ENCODE results near the gene SLIRP. TPM values are rescaled to one million over a fixed set of nuclear protein-coding genes. Genes with fewer than 3 reads are reported as not detected.

The SLIRP gene
- total and polyA plus RNA-seq, 5 donors from 2014 or later, result 34.0 to 330 (median 293) TPM

GRCh38 chr14:77714926-77715325, 7.0 kb downstream of the SLIRP start:
- Histone ChIP-seq H3K4me1 (ENCODE audit: control insufficient read depth, insufficient read depth, low read length, poor library complexity, severe bottlenecking) (peaks cover 2% of the 10 kb centered on the region), H3K27me3 (ENCODE audit: control insufficient read depth, insufficient read depth, low read length) (no peaks in the 10 kb centered on the region), H3K27ac (ENCODE audit: insufficient read depth, low read length, poor library complexity, severe bottlenecking) (no peak overlapping the region), H3K9me3 (ENCODE audit: control insufficient read depth in 2 of 2, low read length in 2 of 2) (no peaks in the 10 kb centered on the region), H3K4me3 (ENCODE audit: low read depth, low read length) (no peak overlapping the region), H3K36me3 (ENCODE audit: control insufficient read depth, insufficient read depth, low read length) (peaks cover 88% of the 10 kb centered on the region)
- Mint-ChIP-seq H3K9me3 (no peaks in the 10 kb centered on the region), H3K4me3 (no peak overlapping the region), H3K27me3 (no peaks in the 10 kb centered on the region), H3K36me3 (peaks cover 35% of the 10 kb centered on the region), H3K27ac (peak overlapping the region in 2 of 3 donors; percentile 6 to 12), H3K4me1 (peaks cover 7 to 22% (median 16%) of the 10 kb centered on the region in 4 donors)
- no peak for DNase-seq
- no peak for ATAC-seq (ENCODE audit: low read depth in 2 of 2)

GRCh38 chr14:77717608-77718305, 9.9 kb downstream of the SLIRP start:
- Histone ChIP-seq H3K27me3 (ENCODE audit: control insufficient read depth, insufficient read depth, low read length) (no peaks in the 10 kb centered on the region), H3K9me3 (ENCODE audit: control insufficient read depth in 2 of 2, low read length in 2 of 2) (no peaks in the 10 kb centered on the region), H3K27ac (ENCODE audit: insufficient read depth, low read length, poor library complexity, severe bottlenecking) (no peak overlapping the region), H3K4me3 (ENCODE audit: low read depth, low read length) (no peak overlapping the region), H3K4me1 (ENCODE audit: control insufficient read depth, insufficient read depth, low read length, poor library complexity, severe bottlenecking) (no peaks in the 10 kb centered on the region), H3K36me3 (ENCODE audit: control insufficient read depth, insufficient read depth, low read length) (peaks cover 91% of the 10 kb centered on the region)
- DNase-seq, result no peak
- Mint-ChIP-seq H3K36me3 (peaks cover 49% of the 10 kb centered on the region), H3K27ac (peak overlapping the region in 1 of 3 donors; percentile 67), H3K27me3 (no peaks in the 10 kb centered on the region), H3K9me3 (no peaks in the 10 kb centered on the region), H3K4me1 (peaks cover 0 to 15% (median 11%) of the 10 kb centered on the region in 4 donors), H3K4me3 (no peak overlapping the region)
- no peak for ATAC-seq (ENCODE audit: low read depth in 2 of 2)

DNA sequence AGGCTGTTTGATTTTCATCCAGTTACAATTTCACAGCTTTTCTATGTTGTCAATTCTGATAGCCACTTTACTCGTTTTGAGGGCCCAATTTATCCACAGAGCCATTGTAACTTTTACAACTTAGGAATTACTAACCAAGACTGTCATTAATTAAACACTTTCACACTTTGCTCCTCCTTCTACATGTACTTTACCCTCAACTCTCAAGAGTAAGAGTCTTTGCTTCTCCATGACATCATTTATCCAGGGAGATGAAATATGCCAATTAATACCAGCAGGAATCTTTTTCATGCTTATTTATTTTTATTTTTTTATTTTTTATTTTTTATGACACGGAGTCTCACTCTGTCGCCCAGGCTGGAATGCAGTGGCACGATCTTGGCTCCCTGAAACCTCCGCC, 13.5 kb downstream of the SLIRP start:
- ATAC-seq (ENCODE audit: low read depth in 2 of 2) (no peak), DNase-seq (no peak)
- Mint-ChIP-seq H3K27ac (no peak overlapping the region), H3K27me3 (no peaks in the 10 kb centered on the region), H3K4me1 (peaks cover 0 to 12% (median 3%) of the 10 kb centered on the region in 4 donors), H3K4me3 (no peak overlapping the region), H3K36me3 (peaks cover 44% of the 10 kb centered on the region), H3K9me3 (no peaks in the 10 kb centered on the region)
- no peaks in the 10 kb centered on the region for H3K27me3 ChIP-seq (ENCODE audit: control insufficient read depth, insufficient read depth, low read length)
- peaks cover 95% of the 10 kb centered on the region for H3K36me3 ChIP-seq (ENCODE audit: control insufficient read depth, insufficient read depth, low read length)
- no peak overlapping the region for H3K4me3 ChIP-seq (ENCODE audit: low read depth, low read length)
- H3K27ac ChIP-seq (ENCODE audit: insufficient read depth, low read length, poor library complexity, severe bottlenecking), result no peak overlapping the region
- no peaks in the 10 kb centered on the region for H3K9me3 ChIP-seq (ENCODE audit: control insufficient read depth in 2 of 2, low read length in 2 of 2)
- H3K4me1 ChIP-seq (ENCODE audit: control insufficient read depth, insufficient read depth, low read length, poor library complexity, severe bottlenecking), result no peaks in the 10 kb centered on the region

DNA sequence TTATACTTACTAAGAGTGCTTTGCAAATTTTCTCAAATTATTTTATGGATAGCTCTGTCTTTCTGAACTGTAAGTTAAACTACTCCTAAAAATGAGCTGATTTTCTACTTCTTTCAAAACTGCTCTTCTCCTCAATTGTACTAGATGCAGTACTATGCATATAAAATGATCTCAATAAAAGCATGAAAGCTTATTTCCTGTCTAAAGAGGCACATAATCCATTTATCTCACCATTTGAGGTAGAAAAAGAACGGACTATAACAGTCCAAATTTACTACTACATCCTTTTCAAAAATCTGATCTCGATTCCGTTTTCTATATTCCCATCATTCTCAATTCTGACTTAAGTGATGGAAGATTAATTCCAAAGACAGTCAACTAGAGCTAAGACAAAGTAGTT, 14.4 kb downstream of the SLIRP start:
- no peaks in the 10 kb centered on the region for H3K9me3 ChIP-seq (ENCODE audit: control insufficient read depth in 2 of 2, low read length in 2 of 2)
- H3K27ac ChIP-seq (ENCODE audit: insufficient read depth, low read length, poor library complexity, severe bottlenecking), result no peak overlapping the region
- H3K4me1 ChIP-seq (ENCODE audit: control insufficient read depth, insufficient read depth, low read length, poor library complexity, severe bottlenecking), result no peaks in the 10 kb centered on the region
- no peaks in the 10 kb centered on the region for H3K27me3 ChIP-seq (ENCODE audit: control insufficient read depth, insufficient read depth, low read length)
- ATAC-seq (ENCODE audit: low read depth in 2 of 2) (no peak), DNase-seq (no peak)
- H3K9me3 Mint-ChIP-seq, result no peaks in the 10 kb centered on the region
- H3K4me1 Mint-ChIP-seq, result peaks cover 0 to 12% (median 3%) of the 10 kb centered on the region in 4 donors
- no peak overlapping the region for H3K4me3 ChIP-seq (ENCODE audit: low read depth, low read length)
- H3K27me3 Mint-ChIP-seq, result no peaks in the 10 kb centered on the region
- H3K36me3 Mint-ChIP-seq, result peaks cover 43% of the 10 kb centered on the region
- H3K36me3 ChIP-seq (ENCODE audit: control insufficient read depth, insufficient read depth, low read length), result peaks cover 96% of the 10 kb centered on the region
- H3K4me3 Mint-ChIP-seq, result no peak overlapping the region
- H3K27ac Mint-ChIP-seq, result no peak overlapping the region

GRCh38 chr14:77730976-77731497, 23.1 kb downstream of the SLIRP start:
- H3K36me3 Mint-ChIP-seq, result peaks cover 52% of the 10 kb centered on the region
- no peak overlapping the region for H3K27ac Mint-ChIP-seq
- H3K27me3 Mint-ChIP-seq, result no peaks in the 10 kb centered on the region
- DNase-seq, result no peak
- no peaks in the 10 kb centered on the region for H3K4me1 ChIP-seq (ENCODE audit: control insufficient read depth, insufficient read depth, low read length, poor library complexity, severe bottlenecking)
- no peaks in the 10 kb centered on the region for H3K27me3 ChIP-seq (ENCODE audit: control insufficient read depth, insufficient read depth, low read length)
- H3K9me3 Mint-ChIP-seq, result no peaks in the 10 kb centered on the region
- ATAC-seq (ENCODE audit: low read depth in 2 of 2), result no peak
- H3K4me3 Mint-ChIP-seq, result no peak overlapping the region
- H3K4me1 Mint-ChIP-seq, result peaks cover 5 to 11% (median 9%) of the 10 kb centered on the region in 4 donors
- no peaks in the 10 kb centered on the region for H3K9me3 ChIP-seq (ENCODE audit: control insufficient read depth in 2 of 2, low read length in 2 of 2)
- H3K4me3 ChIP-seq (ENCODE audit: low read depth, low read length), result no peak overlapping the region
- peak overlapping the region; percentile 8 for H3K27ac ChIP-seq (ENCODE audit: insufficient read depth, low read length, poor library complexity, severe bottlenecking)
- H3K36me3 ChIP-seq (ENCODE audit: control insufficient read depth, insufficient read depth, low read length), result peaks cover 98% of the 10 kb centered on the region

DNA sequence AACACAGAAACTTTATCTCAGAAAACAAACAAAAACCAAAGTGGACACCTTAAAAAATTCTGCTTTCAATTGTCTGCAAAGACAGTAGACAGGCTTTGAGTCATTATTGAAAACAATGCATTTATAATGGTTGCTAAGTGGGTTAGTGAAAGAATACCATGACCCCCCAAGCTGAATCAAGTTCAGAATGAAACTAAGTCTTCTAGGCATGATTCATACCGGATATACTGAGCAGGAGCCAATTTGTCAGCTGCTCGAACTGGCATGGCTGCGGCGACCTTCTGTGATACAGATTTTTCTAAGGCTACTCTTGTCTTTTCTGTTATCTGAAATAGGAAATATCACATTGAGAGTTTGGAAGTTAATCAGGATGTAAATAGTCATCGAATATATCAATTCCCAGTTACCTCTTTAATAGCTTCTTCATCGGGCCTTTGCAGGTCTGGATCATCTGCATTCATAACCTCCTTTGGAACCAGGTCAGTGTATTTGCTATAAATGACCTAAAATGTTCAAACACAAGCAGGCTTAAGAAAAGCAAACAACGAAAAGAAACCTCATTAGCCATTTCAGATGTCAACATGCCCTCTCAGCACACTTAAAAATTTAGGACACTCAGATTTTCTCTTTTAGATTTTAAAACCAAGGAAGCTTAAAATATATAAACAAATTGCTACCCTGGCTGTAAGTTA, 30.8 kb downstream of the SLIRP start:
- DNase-seq (peak in 1 of 3 donors; percentile 39), ATAC-seq (ENCODE audit: low read depth in 2 of 2) (peak; percentile 81 to 84)
- Mint-ChIP-seq H3K36me3 (peaks cover 48% of the 10 kb centered on the region), H3K27me3 (no peaks in the 10 kb centered on the region), H3K4me3 (peak overlapping the region in 2 of 4 donors; percentile 28 to 36), H3K9me3 (no peaks in the 10 kb centered on the region), H3K4me1 (peaks cover 8 to 31% (median 25%) of the 10 kb centered on the region in 4 donors), H3K27ac (peak overlapping the region; percentile 38 to 85 (median 69))
- Histone ChIP-seq H3K27ac (ENCODE audit: insufficient read depth, low read length, poor library complexity, severe bottlenecking) (peak overlapping the region; percentile 49), H3K4me1 (ENCODE audit: control insufficient read depth, insufficient read depth, low read length, poor library complexity, severe bottlenecking) (peaks cover 9% of the 10 kb centered on the region), H3K36me3 (ENCODE audit: control insufficient read depth, insufficient read depth, low read length) (peaks cover 83% of the 10 kb centered on the region), H3K9me3 (ENCODE audit: control insufficient read depth in 2 of 2, low read length in 2 of 2) (no peaks in the 10 kb centered on the region), H3K27me3 (ENCODE audit: control insufficient read depth, insufficient read depth, low read length) (no peaks in the 10 kb centered on the region), H3K4me3 (ENCODE audit: low read depth, low read length) (peak overlapping the region; percentile 28)

GRCh38 chr14:77741438-77741837, 33.5 kb downstream of the SLIRP start:
- peaks cover 50% of the 10 kb centered on the region for H3K36me3 Mint-ChIP-seq
- DNase-seq (no peak), ATAC-seq (ENCODE audit: low read depth in 2 of 2) (no peak)
- no peaks in the 10 kb centered on the region for H3K27me3 ChIP-seq (ENCODE audit: control insufficient read depth, insufficient read depth, low read length)
- no peaks in the 10 kb centered on the region for H3K9me3 Mint-ChIP-seq
- H3K9me3 ChIP-seq (ENCODE audit: control insufficient read depth in 2 of 2, low read length in 2 of 2), result no peaks in the 10 kb centered on the region
- no peak overlapping the region for H3K27ac ChIP-seq (ENCODE audit: insufficient read depth, low read length, poor library complexity, severe bottlenecking)
- H3K36me3 ChIP-seq (ENCODE audit: control insufficient read depth, insufficient read depth, low read length), result peaks cover 79% of the 10 kb centered on the region
- no peaks in the 10 kb centered on the region for H3K27me3 Mint-ChIP-seq
- H3K4me1 Mint-ChIP-seq, result peaks cover 19 to 46% (median 37%) of the 10 kb centered on the region in 4 donors
- H3K4me1 ChIP-seq (ENCODE audit: control insufficient read depth, insufficient read depth, low read length, poor library complexity, severe bottlenecking), result peaks cover 9% of the 10 kb centered on the region
- H3K4me3 Mint-ChIP-seq, result no peak overlapping the region
- peak overlapping the region; percentile 17 to 55 (median 40) for H3K27ac Mint-ChIP-seq
- no peak overlapping the region for H3K4me3 ChIP-seq (ENCODE audit: low read depth, low read length)
